MV-4-11 (cell line): Measurements from ENCODE around the gene TTK.

Experiments used
- DNase-seq: peaks from one replicate; lab custom pipeline; 2025; lab: John Stamatoyannopoulos, UW

TTK gene

DNA sequence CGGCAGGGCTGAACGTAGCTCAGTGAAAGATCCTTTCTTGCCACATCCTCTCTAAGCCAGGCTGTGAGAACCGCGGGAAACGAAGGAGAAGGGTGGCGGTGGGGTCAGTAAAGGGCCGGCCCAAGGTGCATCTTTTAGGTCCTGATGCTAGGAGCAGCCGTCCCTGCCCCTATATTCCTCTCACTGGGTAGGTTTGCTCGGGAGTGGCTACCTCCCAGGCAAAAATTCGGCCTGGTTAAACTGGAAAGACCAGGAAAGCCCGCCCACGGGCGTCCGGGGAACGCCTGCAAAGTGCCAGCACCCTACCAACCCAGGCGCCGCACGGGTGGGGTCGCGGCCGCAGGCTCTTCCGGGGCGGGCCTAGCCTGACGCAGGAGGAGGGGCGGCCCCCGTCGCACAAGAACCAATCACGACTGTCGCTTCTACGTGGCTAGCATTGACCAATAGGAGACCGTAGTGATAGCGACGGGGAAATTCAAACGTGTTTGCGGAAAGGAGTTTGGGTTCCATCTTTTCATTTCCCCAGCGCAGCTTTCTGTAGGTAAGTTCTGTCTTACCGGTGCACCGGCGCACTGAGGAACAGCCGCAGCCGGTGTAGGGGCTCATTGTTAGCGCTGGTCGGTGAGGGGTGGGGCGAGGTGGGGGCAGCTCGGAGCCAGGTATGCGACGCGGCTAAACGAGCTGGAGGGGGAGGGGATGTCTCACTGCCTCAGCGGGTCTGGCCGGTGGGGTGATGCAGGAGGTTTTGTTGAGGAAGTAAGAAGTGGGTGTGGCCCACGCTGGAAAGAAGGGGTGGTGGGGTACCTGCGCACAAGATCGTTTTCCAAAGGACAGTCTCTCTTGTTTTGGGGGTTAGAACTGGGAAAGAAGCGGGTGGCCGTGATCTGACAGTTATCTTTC, at the start of gene TTK:
Gene TTK (plus strand): TSS at position 477 of the 900 bp plus-strand sequence. CDS start 1,195 bp downstream, outside the sequence.
- DNase-seq: peak; percentile 95

GRCh38 chr6:79954849-79955248, 49.6 kb upstream of the TTK start:
- peak; percentile 39 for DNase-seq

DNA sequence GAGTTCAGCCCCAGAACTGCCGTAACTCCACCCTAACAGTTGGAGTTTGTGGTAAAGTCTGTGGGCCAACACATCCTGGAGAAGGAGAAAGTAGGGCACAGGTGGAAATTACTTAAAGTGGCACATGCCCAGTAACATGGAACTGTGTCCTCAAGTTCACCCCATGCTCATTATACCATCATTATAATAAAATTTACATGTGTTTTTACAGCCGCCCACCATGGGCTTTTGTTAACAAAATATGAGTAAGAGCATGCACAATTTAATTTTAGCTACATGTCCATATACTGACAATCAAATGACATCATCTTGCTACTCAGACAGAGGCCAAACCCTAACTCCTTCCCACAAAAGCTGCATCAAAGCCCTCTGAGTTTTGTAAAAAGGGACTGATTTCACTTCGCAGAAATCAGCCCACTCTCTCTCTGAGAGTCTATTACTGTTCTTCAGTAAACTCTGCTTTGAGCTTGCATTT, 39.8 kb upstream of the TTK start:
- no peak for DNase-seq

DNA sequence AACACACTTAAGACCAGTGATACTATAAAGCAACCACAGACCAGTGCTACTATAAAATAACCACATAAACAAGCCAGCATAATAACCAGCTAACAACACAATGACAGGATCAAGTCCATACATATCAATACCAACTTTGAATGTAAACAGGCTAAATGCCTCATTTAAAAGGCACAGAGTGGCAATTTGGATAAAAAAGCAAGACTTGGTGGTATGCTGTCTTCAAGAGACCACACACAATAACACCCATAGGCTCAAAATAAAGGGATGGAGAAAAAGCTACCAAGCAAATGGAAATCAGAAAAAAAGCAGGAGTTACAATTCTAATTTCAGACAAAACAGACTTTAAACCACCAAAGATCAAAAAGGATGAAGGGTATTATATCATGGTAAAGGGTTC, 37.3 kb upstream of the TTK start:
- no peak for DNase-seq

- no peak for DNase-seq
Observed at GRCh38 chr6:79969784-79970183, 34.7 kb upstream of the TTK start.

DNA sequence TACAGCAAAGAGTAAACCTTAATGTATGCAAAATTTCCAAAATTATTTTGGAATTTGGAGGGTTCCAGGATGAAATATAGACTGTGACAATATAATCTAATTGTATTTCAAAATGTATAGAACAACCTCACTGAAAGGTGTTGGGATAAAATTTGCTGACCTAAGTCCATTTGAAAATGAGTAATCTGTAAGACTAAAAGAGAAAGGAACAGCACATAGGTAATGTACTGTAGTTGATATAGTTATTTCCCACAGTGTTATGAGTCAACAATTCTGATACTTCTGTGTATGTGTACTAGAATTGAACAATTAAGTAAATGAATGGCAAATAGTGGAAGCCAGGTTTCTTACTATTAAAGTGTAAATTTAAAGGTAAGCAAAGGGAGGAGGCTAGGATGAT, 33.3 kb upstream of the TTK start:
- DNase-seq: no peak

DNA sequence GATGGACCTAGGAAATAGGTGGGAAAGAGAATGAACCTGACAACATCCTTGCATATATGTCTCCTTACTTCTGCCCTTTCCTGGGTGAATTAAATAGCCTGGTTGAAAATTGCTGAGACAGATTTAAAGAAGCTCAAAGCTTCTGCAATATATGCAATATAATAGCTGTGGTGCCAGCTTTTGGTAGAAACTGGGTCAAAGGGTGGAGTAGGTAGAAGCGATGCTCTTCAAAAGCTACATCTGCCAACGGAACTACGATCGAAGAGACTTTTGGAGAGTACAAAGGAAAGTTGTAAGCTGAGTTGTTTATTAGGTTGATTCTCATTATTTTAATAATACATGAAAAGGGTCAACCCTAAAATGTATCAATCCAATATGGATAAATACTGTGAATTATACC, 22.8 kb upstream of the TTK start:
- DNase-seq: no peak

DNA sequence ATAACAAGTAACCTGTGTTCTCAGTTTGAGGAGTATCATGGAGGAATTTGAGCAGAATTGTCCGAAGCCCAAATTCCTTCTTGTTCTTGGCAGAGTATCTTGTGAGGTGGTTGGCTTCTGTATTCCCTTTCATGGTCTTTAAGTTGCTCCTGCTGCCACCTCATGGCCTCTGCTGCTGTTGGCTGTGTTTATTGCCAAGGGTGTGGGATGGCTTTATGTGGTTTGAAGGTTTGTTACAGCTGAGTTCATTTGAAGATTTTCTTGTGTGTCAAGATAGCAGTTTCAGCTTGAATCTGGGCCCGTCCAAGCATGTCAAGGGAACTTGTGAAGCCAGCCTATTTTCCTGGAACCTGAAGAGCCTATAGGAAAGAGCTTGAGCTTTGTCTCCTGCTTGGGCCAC, 20.2 kb upstream of the TTK start:
- no peak for DNase-seq

DNA sequence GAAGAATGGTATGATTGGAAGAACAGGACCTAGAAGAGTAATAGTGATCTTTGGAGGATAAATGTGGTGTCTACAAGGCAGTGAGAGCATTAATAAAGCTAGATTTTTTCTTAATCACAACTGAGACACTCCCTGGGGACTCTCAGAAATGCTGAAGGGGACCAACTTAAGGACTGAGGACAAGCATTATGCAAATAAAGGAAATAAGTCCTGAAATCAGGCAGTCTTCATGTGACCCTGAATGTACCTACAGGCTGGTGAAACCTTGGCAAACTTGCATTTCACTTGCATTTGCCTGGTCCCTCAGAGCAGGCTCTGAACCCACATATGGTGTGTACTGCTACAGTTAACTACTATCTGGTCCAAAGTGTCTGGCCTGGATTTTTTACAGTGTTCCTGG, 19.3 kb upstream of the TTK start:
- DNase-seq: no peak

GRCh38 chr6:79989641-79990040, 14.8 kb upstream of the TTK start:
- no peak for DNase-seq

DNA sequence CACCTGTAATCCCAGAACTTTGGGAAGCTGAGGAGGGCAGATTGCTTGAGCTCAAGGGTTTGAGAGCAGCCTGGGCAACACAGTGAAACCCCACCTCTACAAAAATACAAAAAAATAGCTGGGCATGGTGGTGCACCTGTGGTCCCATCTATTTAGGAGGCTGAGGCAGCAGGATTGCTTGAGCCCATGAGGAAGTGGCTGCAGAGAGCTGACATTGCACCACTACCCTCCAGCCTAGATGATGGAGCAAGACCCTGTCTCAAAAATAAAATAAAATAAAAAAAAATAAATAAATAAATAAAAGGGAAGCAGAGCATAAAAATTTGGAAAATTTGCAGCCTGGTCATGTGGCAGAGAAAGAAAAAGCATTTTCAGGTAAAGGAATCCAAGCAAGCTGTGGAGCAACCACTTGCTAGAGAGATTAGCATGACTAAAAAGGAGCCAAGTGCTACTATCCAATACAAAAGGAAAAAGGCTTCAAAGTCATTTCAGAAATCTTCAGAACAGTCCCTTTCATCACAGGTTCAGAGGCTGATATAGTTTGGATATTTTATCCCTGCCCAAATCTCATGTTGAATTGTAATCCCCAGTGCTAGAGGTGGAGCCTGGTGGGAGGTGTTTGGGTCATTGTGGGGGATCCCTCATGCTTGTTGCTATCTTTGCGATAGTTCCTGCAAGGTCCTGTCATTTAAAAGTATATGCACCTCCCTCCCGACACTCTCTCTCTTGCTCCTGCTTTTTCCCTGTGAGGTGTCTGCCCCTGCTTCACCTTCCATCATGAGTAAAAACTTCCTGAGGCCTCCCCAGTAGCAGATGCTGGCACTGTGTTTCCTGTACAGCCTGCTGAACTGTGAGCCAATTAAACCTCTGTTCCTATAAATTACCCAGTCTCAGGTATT, 11.2 kb upstream of the TTK start:
- DNase-seq: no peak

DNA sequence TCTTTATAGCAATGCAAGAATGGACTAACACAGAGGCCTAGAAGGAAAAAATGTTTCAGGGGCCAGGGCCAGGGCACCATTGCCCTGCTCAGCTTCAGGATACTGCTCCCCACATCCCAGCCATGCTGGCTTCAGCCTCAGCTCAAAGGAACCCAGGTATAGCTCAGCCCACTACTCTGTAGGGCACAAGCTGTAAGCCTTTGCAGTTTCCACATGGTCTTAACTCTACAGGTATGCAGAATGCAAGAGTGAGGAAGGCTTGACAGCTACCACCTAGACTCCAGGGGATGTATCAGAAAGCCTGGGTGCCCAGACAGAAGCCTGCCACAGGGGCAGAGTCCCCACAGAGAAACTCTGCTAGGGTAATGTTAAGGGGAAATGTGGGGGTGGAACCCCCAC, 10.5 kb upstream of the TTK start:
- no peak for DNase-seq

DNA sequence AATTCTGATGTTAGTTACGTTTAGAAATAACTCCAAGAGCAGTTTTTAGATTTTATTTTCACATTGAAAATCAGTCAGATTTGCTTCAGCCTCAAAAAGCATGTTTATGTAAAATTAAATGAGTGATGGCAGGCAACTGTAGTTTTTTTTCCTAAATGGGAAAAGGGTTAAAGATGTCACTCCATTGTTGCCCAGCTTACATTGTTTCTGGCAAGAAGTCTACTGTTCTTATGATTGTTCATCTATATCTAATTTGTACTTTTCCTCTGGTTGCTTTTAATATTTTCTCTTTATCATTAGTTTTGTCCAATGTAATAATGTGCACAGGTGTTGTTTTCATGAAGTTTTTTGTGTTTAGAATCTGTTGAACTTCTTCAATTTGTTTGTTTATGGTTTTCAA, 6.7 kb upstream of the TTK start:
- DNase-seq: no peak

- no peak for DNase-seq
Observed at GRCh38 chr6:80001337-80001736, 3.1 kb upstream of the TTK start.

- DNase-seq: peak; percentile 75
Observed at GRCh38 chr6:80003826-80004172, 650 bp upstream of the TTK start.

DNA sequence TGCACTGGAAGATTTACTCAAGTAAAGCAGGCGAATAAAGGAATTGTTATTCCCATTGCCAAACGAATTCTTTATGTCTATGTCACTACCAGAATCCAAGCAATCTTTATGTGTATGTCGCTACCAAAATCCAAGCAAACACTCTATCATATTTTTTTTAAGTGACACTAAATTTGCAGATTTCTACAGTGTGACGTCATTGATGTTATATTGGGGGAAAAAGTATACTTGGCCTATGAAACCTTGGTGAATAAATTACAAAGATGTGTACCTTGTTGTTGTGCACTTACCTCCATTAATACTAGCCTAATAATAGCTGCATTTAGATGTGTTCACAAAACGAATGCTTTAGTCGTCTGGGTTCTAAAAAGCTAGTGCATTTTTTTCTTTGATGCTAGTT, 957 bp downstream of the TTK start:
- no peak for DNase-seq

- no peak for DNase-seq
Observed at GRCh38 chr6:80006541-80006940, 2.1 kb downstream of the TTK start.

DNA sequence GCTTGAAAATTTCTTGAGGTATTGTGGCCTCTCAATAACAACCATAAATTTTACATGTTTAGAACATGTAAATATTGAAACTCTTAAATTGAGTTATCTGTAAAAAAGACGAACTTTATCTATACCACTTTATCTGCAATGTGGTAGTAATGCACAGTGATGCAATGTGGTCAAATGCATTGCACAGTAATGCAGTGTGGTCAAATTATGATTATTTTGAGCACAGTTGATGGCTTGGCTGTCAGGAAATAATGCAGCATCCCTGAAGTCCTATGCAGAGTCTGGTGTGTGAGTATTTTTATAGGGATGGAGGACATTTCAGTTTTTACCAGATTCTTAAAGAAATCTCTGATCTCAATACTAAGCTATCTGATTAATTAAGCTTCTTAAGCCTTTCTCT, 5.1 kb downstream of the TTK start:
- no peak for DNase-seq

GRCh38 chr6:80010288-80010687, 5.8 kb downstream of the TTK start:
- no peak for DNase-seq

- DNase-seq: no peak
Observed at GRCh38 chr6:80015839-80016435, 11.5 kb downstream of the TTK start.

- DNase-seq: no peak
Observed at GRCh38 chr6:80020381-80021120, 16.1 kb downstream of the TTK start.

- no peak for DNase-seq
Observed at GRCh38 chr6:80021131-80021530, 16.7 kb downstream of the TTK start.
